Measurements from ENCODE around the gene KCP. TPM values are rescaled to one million over a fixed set of nuclear protein-coding genes. Genes with fewer than 3 reads are reported as not detected.
A peak's percentile ranks its signal among the peaks of the same experiment; 100 is the strongest.

Gene KCP
- total and polyA plus RNA-seq, 2 of the 13 experiments (the other 11 are each of a cell fraction or from before 2014, with no cell fraction given): 0.37 to 1.0 TPM

DNA sequence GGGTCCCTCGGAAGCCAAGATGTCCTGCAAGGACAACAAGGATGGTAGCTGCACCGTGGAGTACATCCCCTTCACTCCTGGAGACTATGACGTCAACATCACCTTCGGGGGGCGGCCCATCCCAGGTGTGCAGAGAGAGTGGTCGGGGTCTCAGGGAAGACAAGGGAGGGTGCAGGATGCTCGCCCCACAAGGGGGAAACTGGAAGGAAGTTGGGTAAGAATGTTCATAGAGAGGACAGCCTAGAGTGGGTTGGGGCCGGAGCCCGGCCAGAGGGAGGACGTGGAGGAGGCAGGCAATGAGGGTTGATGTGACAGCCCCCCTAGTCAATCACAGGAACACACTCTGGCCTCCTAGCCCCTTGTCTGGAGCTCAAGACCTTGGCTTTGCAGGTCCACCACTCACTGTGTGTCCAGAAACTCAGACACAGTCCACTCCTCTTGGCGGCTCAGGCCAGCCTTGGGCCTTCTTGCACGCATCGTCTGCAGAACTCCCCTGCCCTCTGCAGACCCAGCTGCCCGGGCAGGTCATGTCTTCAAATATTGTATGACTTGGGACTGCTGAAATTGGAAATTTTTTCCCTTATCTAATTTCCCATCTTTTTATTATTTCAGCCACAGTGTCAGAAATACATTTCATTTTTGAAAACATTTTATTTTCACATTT, 63.6 kb downstream of the KCP start (continued):
- TF ChIP-seq, protein P1, sequence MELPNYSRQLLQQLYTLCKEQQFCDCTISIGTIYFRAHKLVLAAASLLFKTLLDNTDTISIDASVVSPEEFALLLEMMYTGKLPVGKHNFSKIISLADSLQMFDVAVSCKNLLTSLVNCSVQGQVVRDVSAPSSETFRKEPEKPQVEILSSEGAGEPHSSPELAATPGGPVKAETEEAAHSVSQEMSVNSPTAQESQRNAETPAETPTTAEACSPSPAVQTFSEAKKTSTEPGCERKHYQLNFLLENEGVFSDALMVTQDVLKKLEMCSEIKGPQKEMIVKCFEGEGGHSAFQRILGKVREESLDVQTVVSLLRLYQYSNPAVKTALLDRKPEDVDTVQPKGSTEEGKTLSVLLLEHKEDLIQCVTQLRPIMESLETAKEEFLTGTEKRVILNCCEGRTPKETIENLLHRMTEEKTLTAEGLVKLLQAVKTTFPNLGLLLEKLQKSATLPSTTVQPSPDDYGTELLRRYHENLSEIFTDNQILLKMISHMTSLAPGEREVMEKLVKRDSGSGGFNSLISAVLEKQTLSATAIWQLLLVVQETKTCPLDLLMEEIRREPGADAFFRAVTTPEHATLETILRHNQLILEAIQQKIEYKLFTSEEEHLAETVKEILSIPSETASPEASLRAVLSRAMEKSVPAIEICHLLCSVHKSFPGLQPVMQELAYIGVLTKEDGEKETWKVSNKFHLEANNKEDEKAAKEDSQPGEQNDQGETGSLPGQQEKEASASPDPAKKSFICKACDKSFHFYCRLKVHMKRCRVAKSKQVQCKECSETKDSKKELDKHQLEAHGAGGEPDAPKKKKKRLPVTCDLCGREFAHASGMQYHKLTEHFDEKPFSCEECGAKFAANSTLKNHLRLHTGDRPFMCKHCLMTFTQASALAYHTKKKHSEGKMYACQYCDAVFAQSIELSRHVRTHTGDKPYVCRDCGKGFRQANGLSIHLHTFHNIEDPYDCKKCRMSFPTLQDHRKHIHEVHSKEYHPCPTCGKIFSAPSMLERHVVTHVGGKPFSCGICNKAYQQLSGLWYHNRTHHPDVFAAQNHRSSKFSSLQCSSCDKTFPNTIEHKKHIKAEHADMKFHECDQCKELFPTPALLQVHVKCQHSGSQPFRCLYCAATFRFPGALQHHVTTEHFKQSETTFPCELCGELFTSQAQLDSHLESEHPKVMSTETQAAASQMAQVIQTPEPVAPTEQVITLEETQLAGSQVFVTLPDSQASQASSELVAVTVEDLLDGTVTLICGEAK (IDR thresholded peaks at IDR 0.05): no peak
- TF ChIP-seq, protein P1 (CRISPR knock-in tag; IDR thresholded peaks at IDR 0.05): no peak
- TF ChIP-seq SPEN (CRISPR knock-in tag; IDR thresholded peaks at IDR 0.05; ENCODE audit: low read depth): no peak
- peak; percentile 39; the same call in 1 of the 2 replicates for TF ChIP-seq CREB1 (IDR thresholded peaks at IDR 0.05)
- no peak for TF ChIP-seq CREB1 (CRISPR knock-in tag; IDR thresholded peaks at IDR 0.05)
- no peak for TF ChIP-seq ZBTB38 (CRISPR knock-in tag; IDR thresholded peaks at IDR 0.05)
- TF ChIP-seq SRSF1 (optimal IDR thresholded peaks at IDR 0.05; ENCODE audit: low read depth, low read length): no peak
- TF ChIP-seq NFRKB (IDR thresholded peaks at IDR 0.05): no peak
- TF ChIP-seq, protein P2, sequence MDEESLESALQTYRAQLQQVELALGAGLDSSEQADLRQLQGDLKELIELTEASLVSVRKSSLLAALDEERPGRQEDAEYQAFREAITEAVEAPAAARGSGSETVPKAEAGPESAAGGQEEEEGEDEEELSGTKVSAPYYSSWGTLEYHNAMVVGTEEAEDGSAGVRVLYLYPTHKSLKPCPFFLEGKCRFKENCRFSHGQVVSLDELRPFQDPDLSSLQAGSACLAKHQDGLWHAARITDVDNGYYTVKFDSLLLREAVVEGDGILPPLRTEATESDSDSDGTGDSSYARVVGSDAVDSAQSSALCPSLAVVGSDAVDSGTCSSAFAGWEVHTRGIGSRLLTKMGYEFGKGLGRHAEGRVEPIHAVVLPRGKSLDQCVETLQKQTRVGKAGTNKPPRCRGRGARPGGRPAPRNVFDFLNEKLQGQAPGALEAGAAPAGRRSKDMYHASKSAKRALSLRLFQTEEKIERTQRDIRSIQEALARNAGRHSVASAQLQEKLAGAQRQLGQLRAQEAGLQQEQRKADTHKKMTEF (CRISPR knock-in tag; IDR thresholded peaks at IDR 0.05): no peak
